ENCODE measurements around the gene PODXL2. TPM values are rescaled to one million over a fixed set of nuclear protein-coding genes. Genes with fewer than 3 reads are reported as not detected.

The PODXL2 gene
- total RNA-seq, 2 experiments from 2014 or later, result 1.9 TPM

DNA sequence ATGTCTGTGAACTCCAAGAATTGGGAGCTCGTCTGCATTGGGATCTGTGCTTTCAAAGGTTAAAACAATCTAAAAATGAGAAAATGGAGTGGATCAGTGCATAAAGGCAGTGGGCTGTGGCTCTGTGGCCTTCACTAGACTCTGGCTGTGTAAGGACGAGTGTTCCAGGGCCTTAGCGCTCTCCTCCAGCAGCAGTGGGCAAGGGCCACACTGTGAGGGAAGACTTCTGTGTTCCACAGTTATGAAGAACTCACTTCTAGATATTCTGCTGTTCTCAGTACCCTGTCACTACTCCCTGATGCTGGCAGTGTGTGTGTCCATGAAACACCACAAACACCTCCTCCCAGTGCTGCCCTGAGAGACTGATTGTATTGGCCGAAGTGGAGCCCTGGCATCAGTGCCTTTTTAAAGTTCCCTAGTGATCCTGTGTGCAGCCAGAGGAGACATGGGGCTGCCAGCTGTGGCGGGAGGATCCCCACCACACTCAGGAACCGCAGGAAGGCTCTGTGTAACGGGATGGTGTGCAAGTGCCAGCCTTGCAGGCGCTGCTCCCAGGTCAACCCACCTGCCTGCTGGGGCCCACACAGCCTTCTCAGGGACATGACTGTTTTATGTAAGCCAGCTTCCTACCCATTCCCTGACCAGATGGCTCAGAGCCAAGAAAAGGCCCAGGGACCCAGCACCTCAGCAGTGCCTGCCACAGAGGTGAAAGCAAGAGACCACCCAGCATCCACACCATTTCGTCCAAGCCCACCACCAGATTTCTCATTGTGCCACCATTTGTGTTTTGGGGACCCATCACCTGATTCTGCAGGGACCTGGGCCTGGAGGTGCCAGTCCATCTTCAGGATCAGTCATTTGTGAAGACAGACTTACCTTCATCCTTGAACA, 84.1 kb downstream of the PODXL2 start:
- DNase-seq (no peak), ATAC-seq (no peak)
- CTCF ChIA-PET, result interaction anchor here (1.2 kb wide), 1 partner anchor 9 kb away, joined by 3 read pairs; no protein-coding TSS in a partner anchor
- H3K9me3 Mint-ChIP-seq (ENCODE audit: low read depth), result no peaks in the 10 kb centered on the region
- no peaks in the 10 kb centered on the region for H3K36me3 Mint-ChIP-seq (ENCODE audit: low read depth)
- H3K4me3 Mint-ChIP-seq, result no peak overlapping the region
- no peak overlapping the region for H3K27ac Mint-ChIP-seq
- intact Hi-C loops (cut with DNase I, micrococcal nuclease), result no loop called here
- H3K4me1 Mint-ChIP-seq, result no peaks in the 10 kb centered on the region
- no peaks in the 10 kb centered on the region for H3K27me3 Mint-ChIP-seq
- POLR2A ChIA-PET, result no interaction called here

DNA sequence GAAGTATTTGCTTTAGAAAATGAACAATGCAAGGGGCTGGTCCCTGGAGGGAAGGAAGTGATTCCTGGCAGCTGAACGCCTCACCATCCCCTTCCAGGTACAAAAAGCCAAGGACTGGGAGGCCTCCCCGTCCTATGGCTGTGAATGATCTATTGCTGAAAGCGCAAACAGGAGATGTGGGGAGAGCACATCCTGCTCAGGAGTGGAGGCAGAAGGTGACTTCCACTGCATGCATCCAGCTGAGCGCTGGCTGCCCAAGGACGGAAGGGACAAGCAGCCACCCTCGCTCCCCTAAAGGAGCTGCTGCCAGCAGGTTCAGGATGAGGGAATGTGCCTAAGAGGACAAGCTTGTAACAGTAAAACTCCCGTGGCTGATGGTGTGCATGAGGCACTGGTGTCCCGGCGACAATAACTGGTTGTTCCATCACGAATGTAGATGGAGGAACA, 85.2 kb downstream of the PODXL2 start:
- H3K9me3 Mint-ChIP-seq (ENCODE audit: low read depth), result no peaks in the 10 kb centered on the region
- ATAC-seq, result no peak
- intact Hi-C loops (cut with DNase I, micrococcal nuclease), result no loop called here
- no peaks in the 10 kb centered on the region for H3K36me3 Mint-ChIP-seq (ENCODE audit: low read depth)
- H3K4me1 Mint-ChIP-seq, result no peaks in the 10 kb centered on the region
- no peaks in the 10 kb centered on the region for H3K27me3 Mint-ChIP-seq
- H3K4me3 Mint-ChIP-seq, result no peak overlapping the region
- POLR2A ChIA-PET, result no interaction called here
- DNase-seq, result no peak
- CTCF ChIA-PET, result interaction anchor here (0.7 kb wide), 1 partner anchor 18 kb away, joined by 3 read pairs; no protein-coding TSS in a partner anchor
- H3K27ac Mint-ChIP-seq, result no peak overlapping the region

GRCh38 chr3:127714866-127715265, 85.9 kb downstream of the PODXL2 start:
- ChIA-PET POLR2A (no interaction called here), CTCF (no interaction called here)
- ATAC-seq (no peak), DNase-seq (no peak)
- Mint-ChIP-seq H3K9me3 (ENCODE audit: low read depth) (no peaks in the 10 kb centered on the region), H3K27me3 (no peaks in the 10 kb centered on the region), H3K4me1 (no peaks in the 10 kb centered on the region), H3K36me3 (ENCODE audit: low read depth) (no peaks in the 10 kb centered on the region), H3K27ac (no peak overlapping the region), H3K4me3 (no peak overlapping the region)
- intact Hi-C loops (cut with DNase I, micrococcal nuclease), result no loop called here

DNA sequence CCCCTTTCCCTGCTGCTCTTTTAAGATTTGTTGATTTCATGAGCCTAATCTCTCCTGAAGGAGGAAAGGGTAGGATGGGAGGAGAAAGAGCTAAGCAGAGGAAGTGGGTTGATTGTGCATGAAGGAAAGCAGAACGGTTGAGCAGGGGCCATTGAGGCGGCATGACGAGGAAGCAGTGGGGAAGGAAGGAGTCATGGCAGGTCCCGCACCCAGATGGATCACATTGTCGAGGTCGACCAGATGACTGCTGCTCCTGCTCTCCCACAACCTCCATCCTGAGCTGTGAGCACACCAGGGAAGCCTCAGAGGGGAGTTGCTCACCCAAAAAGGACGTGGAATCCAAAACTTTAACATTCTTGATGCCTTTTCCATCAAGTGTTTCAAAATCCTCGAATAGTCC, 86.5 kb downstream of the PODXL2 start:
- intact Hi-C loops (cut with DNase I, micrococcal nuclease), result no loop called here
- ATAC-seq, result no peak
- ChIA-PET CTCF (interaction anchor here (0.7 kb wide), 1 partner anchor 10 kb away, joined by 3 read pairs; no protein-coding TSS in a partner anchor), POLR2A (no interaction called here)
- H3K36me3 Mint-ChIP-seq (ENCODE audit: low read depth), result no peaks in the 10 kb centered on the region
- H3K4me3 Mint-ChIP-seq, result no peak overlapping the region
- H3K27me3 Mint-ChIP-seq, result no peaks in the 10 kb centered on the region
- no peaks in the 10 kb centered on the region for H3K9me3 Mint-ChIP-seq (ENCODE audit: low read depth)
- DNase-seq, result no peak
- no peaks in the 10 kb centered on the region for H3K4me1 Mint-ChIP-seq
- no peak overlapping the region for H3K27ac Mint-ChIP-seq

- intact Hi-C loops (cut with DNase I, micrococcal nuclease), result no loop called here
- no peak for ATAC-seq
- Mint-ChIP-seq H3K36me3 (ENCODE audit: low read depth) (no peaks in the 10 kb centered on the region), H3K27me3 (no peaks in the 10 kb centered on the region), H3K4me1 (no peaks in the 10 kb centered on the region), H3K27ac (no peak overlapping the region), H3K9me3 (ENCODE audit: low read depth) (no peaks in the 10 kb centered on the region), H3K4me3 (no peak overlapping the region)
- DNase-seq, result no peak
- ChIA-PET POLR2A (no interaction called here), CTCF (interaction anchor here (0.7 kb wide), 1 partner anchor 9 kb away, joined by 3 read pairs; no protein-coding TSS in a partner anchor)
Observed at GRCh38 chr3:127716384-127716783, 87.4 kb downstream of the PODXL2 start.

- POLR2A ChIA-PET, result no interaction called here
- DNase-seq, result no peak
- Mint-ChIP-seq H3K4me3 (no peak overlapping the region), H3K9me3 (ENCODE audit: low read depth) (no peaks in the 10 kb centered on the region), H3K27ac (no peak overlapping the region), H3K36me3 (ENCODE audit: low read depth) (no peaks in the 10 kb centered on the region), H3K4me1 (no peaks in the 10 kb centered on the region), H3K27me3 (no peaks in the 10 kb centered on the region)
- intact Hi-C loops (cut with DNase I, micrococcal nuclease), result no loop called here
- ATAC-seq, result no peak
- CTCF ChIA-PET, result interaction anchor here (0.7 kb wide), 1 partner anchor 233 kb away, joined by 3 read pairs; no protein-coding TSS in a partner anchor
Observed at GRCh38 chr3:127717357-127718244, 88.6 kb downstream of the PODXL2 start.

DNA sequence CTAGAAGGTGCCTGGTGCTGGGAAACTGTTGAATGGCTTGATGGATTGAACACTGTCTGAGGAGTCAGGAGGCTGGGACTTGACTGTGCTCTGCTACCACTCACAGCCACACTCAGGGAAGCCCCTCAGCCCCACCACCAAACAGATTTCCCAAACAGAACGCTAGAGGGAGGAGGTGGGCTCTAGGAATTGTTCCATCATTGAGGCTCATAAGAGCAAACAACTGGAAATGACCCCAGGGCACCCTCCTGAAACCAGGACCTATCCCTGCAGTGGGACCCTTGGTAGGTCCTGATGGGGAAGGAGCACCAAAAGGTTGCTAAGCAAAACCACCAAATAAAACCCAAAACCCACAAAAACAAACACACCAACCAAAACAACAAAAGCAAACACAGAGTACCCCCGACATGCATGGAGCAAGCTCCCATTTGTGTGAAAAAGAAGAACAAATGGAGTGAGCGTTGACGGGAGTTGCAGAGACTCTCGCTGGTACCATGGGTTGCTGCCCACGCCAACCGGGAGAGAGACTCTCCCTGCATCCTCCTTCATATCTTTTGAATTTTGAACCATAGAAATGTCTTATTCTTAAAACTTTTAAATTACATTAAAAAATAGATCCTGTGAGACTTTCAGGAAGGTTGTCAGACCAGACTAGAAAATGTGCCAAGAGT, 89.4 kb downstream of the PODXL2 start:
- intact Hi-C loops (cut with DNase I, micrococcal nuclease), result no loop called here
- no peak for DNase-seq
- ChIA-PET POLR2A (no interaction called here), CTCF (no interaction called here)
- no peaks in the 10 kb centered on the region for H3K9me3 Mint-ChIP-seq (ENCODE audit: low read depth)
- H3K36me3 Mint-ChIP-seq (ENCODE audit: low read depth), result no peaks in the 10 kb centered on the region
- no peak overlapping the region for H3K27ac Mint-ChIP-seq
- ATAC-seq, result no peak
- no peak overlapping the region for H3K4me3 Mint-ChIP-seq
- H3K27me3 Mint-ChIP-seq, result no peaks in the 10 kb centered on the region
- no peaks in the 10 kb centered on the region for H3K4me1 Mint-ChIP-seq

DNA sequence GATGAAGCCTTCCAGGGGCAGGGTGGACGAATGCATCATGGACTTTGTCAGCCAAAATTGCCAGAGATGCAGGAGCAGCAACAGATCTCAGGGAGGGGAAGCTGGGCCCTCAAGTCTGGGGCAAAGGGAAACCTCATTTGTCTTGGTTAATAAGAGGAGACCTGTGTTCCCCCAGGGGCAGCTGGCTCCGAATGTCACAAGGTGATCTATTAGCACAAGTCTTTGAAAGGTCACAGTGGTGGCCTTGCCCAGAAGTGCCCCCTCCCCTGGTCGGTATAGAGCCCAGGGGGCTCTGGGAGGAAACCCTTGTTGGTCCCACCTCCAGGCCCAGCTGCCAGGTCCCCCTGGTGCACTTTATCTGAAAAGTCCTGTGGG, 89.9 kb downstream of the PODXL2 start:
- no peak overlapping the region for H3K4me3 Mint-ChIP-seq
- DNase-seq, result no peak
- ChIA-PET POLR2A (no interaction called here), CTCF (no interaction called here)
- H3K9me3 Mint-ChIP-seq (ENCODE audit: low read depth), result no peaks in the 10 kb centered on the region
- no peaks in the 10 kb centered on the region for H3K27me3 Mint-ChIP-seq
- no peaks in the 10 kb centered on the region for H3K4me1 Mint-ChIP-seq
- no peak for ATAC-seq
- intact Hi-C loops (cut with DNase I, micrococcal nuclease), result no loop called here
- no peak overlapping the region for H3K27ac Mint-ChIP-seq
- H3K36me3 Mint-ChIP-seq (ENCODE audit: low read depth), result no peaks in the 10 kb centered on the region

GRCh38 chr3:127719369-127719768, 90.4 kb downstream of the PODXL2 start:
- Mint-ChIP-seq H3K4me1 (no peaks in the 10 kb centered on the region), H3K4me3 (no peak overlapping the region), H3K9me3 (ENCODE audit: low read depth) (no peaks in the 10 kb centered on the region), H3K36me3 (ENCODE audit: low read depth) (no peaks in the 10 kb centered on the region), H3K27ac (no peak overlapping the region), H3K27me3 (no peaks in the 10 kb centered on the region)
- ATAC-seq, result no peak
- ChIA-PET POLR2A (no interaction called here), CTCF (no interaction called here)
- DNase-seq, result no peak
- intact Hi-C loops (cut with DNase I, micrococcal nuclease), result no loop called here

DNA sequence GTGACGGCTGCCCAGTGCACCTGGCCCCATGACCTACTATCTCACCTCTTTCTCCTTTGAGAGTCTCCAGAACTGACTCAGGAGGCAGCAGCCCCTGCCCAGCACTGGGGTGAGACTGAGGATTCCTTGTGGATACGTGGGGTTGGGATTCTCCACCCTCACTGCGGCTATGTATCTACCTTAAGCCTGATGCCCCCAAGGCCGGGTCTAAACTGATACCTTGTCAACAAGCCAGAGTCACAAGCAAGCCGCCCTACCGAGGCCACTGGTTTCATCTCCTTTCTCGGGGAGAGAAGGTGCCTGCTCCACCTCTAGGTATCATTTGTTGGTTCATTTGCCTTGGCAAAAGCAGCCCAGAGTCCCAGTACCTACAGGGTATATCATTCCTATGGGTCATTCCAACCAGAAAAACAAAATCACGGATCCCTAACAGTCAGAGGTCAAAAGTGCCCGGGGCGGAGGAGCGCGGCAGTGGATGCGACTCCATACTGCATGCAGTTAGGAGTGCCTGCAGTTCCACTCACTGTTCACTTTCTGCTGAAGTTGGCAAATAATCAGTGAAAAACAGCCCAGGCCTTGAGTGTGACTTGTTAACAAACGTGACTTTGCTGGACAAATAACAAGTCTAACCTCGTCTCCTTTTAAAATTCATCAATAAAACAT, 91.3 kb downstream of the PODXL2 start:
- no peak for DNase-seq
- H3K27ac Mint-ChIP-seq, result no peak overlapping the region
- ChIA-PET CTCF (no interaction called here), POLR2A (no interaction called here)
- H3K4me1 Mint-ChIP-seq, result no peaks in the 10 kb centered on the region
- no peaks in the 10 kb centered on the region for H3K36me3 Mint-ChIP-seq (ENCODE audit: low read depth)
- intact Hi-C loops (cut with DNase I, micrococcal nuclease), result no loop called here
- H3K4me3 Mint-ChIP-seq, result no peak overlapping the region
- no peaks in the 10 kb centered on the region for H3K9me3 Mint-ChIP-seq (ENCODE audit: low read depth)
- no peak for ATAC-seq
- H3K27me3 Mint-ChIP-seq, result peaks cover 2% of the 10 kb centered on the region
